NCI-H2196 treated with DMSO at 0.1 percent for 48 hours (cell line): ENCODE results near the gene NPIPA3.
"Not testable (repeated sequence)": the region's sequence is repeated elsewhere in the genome, so short reads cannot be mapped to it uniquely, and the experiment has no call there.

Experiments used
- DNase-seq: peaks from one replicate; lab custom pipeline; 2025; ENCODE audit not compliant: unreplicated experiment; lab: John Stamatoyannopoulos, UW

NPIPA3 gene

GRCh38 chr16:14703156-14704011, at the start of gene NPIPA3:
Gene NPIPA3 (plus strand): TSS chr16:14703411. CDS start chr16:14708944, 5,533 bp downstream.
- DNase-seq, result not testable (repeated sequence)

GRCh38 chr16:14658063-14658462, 45.1 kb upstream of the NPIPA3 start:
- no peak for DNase-seq

DNA sequence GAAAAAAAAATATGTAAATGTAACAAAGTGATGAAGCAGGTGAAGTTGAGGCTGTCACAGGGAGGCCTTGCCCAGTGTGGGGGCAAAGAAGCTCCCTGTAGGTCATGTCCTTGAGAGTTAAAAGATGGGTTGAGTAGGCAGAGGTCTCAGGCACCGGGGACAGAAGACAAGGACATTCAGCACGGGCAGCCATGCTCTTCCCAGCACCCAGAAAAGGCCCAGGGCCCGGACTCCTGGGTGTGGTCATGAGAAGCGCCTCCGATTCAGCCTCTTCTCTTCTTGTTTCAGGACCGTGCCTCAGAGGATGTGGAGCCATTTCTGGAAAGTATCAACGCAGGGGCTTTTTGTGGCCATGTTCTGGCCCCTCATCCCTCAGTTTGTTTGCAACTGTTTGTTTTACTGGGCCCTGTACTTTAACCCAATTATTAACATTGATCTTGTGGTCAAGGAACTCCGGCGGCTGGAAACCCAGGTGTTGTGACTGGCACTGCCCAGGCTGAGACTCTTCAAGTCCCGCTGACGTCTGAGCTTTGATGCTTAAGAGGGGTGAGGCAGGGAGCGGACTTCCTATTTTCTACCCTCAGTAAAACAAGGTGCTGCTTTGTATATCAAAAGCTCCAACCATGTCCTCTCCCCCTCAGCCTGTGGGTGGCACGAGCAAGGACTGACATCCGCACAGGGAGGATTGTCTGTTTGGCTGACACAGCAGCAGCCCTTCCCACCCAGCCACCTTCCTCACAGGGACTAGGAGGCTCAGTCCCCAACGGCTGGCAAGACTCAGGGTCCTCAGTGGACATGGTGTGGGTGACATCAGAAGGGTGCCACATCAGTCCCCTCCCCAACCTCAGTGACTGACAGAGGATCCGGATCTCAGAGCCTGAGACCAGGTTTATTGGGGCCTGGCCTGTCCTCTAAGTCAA, 35.6 kb upstream of the NPIPA3 start:
- DNase-seq, result no peak

DNA sequence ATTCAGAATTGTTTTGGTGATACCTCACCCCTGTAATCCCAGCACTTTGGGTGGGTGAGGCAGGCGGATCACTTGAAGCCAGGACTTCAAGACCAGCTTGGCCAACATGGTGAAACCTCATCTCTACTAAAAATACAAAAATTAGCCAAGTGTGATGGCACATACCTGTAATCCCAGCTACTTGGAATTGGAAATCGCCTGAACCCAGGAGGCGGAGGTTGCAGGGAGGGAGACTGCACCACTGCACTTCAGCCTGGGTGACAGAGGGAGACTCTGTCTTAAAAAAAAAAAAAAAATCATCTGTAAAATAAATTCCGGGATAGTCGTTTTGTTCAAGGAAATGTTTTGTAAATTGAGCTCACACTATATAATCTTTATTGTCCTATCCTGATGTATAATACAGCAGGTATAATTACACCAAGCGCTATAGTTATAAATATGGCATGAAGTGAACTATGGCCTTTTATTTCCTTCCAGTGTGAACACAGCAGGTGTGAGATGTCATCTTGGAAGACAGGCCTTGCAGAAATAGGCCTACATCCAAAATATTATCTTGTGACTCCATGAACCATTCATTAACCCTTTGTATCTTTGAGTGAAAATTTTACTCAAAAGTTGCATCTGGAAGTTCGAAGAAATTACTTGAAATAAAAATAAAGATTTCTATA, 34.5 kb upstream of the NPIPA3 start:
- DNase-seq, result no peak

- DNase-seq, result peak; percentile 91
Observed at GRCh38 chr16:14669776-14670175, 33.4 kb upstream of the NPIPA3 start.

DNA sequence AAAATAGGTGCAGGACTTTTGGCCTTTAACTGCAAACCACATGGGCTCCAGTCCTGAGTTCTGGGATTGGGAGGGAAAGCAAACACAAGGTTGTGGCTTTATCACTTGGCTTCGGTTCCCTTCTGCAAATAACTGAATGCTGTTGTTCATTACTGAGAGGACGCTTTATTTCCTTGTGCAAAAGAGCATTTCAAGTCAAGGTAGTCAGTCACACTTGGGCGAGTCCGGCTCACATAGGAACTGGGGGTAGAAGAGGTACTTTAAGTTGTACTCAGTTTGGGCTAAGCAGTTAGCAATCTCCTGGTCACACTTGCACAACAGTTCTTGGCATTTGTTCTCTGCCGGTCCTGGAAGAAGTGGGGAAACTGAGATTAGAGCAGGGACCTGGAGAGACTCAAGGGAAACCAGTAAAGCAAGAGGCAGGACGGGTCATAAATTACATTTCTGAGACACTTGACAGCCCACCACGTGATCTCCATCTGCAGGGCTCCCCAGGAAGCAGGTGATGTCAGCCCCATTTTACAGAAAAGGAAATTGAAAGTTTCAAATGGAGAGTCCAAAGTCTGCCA, 30.7 kb upstream of the NPIPA3 start:
- no peak for DNase-seq

DNA sequence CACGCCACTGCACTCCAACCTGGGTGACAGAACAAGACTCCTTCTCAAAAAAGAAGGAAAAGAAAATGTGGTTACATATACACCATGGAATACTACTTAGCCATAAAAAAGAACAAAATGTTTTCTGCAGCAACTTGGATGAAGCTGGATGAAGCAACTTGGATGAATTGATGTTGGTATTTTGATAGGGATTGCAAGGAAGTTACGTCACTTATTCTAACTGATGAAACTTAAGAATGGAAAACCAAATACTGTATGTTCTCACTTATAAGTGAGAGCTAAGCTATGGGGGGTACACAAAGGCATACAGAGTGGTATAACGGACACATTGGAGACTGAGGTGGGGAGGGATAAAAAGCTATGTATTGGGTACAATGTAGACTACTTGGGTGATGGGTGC, 26.6 kb upstream of the NPIPA3 start:
- DNase-seq, result no peak

- DNase-seq, result no peak
Observed at GRCh38 chr16:14677627-14678026, 25.6 kb upstream of the NPIPA3 start.

DNA sequence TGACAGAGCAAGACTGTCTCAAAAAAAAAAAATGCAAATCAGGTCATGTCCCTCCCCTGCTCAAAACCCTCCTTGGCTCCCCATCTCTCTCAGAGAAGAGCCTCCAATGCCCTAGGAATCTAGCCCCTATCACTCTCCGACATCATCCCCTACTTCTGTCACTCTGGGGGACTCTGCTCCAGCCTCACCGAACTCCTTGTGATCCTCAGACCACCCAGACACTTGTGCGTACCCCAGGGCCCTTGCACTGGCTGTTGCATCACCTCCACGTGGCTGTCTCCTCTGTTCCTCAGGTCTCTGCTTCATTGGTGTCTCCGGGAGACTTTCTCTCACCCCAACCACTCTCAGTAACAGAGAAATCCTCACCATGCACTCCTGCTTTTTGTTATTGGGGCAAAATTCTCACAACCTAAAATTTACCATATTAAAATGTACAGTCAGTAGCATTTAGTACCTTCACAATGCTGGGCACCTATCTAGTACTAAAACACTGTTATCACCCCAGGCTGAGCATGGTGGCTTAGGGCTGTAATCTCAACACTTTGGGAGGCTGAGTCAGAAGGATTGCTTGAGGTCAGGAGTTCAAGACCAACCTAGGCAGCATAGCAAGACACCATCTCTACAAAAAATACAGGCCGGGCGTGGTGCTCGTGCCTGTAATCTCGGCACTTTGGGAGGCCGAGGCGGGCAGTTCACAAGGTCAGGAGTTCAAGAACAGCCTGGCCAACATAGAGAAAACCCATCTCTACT, 24.3 kb upstream of the NPIPA3 start:
- DNase-seq, result no peak

- DNase-seq, result not testable (repeated sequence)
Observed at GRCh38 chr16:14680396-14680795, 22.8 kb upstream of the NPIPA3 start.

DNA sequence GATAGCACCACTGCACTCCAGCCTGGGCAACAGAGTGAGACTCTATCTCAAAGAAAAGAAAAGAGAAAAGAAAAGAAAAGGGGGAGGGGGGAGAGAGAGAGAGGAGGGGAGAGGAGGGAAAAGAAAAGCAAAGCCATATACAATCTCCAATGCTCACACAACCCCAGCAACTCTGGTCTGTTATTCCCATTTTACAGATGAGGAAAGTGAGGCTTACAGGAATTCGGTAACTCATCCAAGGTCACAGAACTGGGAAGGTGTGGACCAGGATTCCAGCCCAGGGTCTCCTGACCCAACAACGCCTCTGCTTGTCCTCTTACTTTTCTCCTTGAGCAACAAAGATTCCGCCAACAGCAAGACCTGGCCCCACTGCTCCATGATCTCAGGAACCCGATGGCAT, 22.1 kb upstream of the NPIPA3 start:
- no peak for DNase-seq

GRCh38 chr16:14682121-14682520, 21.1 kb upstream of the NPIPA3 start:
- DNase-seq, result no peak

GRCh38 chr16:14685870-14686793, 17.1 kb upstream of the NPIPA3 start:
- DNase-seq, result not testable (repeated sequence)

- DNase-seq, result not testable (repeated sequence)
Observed at GRCh38 chr16:14694129-14694528, 9.1 kb upstream of the NPIPA3 start, which contains the start of gene PLA2G10. Gene PLA2G10 (minus strand): TSS chr16:14694308. CDS start chr16:14694229, 79 bp downstream.

- not testable (repeated sequence) for DNase-seq
Observed at GRCh38 chr16:14701859-14702258, 1.4 kb upstream of the NPIPA3 start.

GRCh38 chr16:14702672-14703071, 539 bp upstream of the NPIPA3 start:
- DNase-seq, result not testable (repeated sequence)

DNA sequence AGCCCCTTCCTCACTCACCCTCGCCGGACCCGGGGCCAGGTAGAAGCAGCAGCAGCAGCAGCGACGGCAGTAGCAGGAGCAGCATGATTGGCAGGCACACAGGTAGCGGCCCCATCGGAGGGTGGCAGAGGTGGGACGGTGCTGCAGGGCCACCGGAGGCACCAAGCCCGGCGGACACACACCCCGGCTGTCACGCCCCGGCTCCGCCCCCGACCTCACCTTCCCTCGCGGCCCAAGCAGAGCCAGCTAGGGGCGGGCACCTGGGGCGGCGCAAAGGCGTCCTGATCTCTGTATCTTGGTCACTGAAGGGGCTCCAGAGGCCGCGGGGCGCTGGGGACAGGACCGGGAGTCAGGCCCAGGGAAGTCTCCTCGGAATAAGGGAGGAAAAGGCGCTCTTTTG, 30.0 kb downstream of the NPIPA3 start:
- DNase-seq, result not testable (repeated sequence)

DNA sequence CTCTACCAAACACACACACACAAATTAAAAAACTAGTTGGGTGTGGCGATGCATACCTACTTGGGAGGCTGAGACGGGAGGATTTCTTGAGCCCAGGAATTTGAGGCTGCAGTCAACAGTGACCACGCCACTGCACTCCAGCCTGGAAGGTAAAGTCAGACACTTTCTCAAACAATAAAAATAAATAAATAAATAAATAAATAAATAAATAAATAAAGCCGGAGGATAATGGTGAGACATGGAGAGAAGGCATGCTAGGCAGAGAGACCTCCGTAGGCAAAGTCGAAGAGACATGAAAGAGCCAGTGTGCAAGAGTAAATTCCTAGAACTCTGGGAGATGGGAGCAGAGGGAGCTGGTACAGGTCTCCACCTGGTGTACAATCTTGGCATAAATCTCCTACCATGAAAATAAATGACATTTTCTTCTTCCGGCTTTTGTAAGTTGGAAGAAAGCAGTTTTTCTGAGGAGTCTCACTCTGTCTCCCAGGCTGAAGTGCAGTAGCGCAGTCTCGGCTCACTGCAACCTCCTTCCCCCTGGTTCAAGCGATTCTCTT, 37.7 kb downstream of the NPIPA3 start:
- DNase-seq, result not testable (repeated sequence)

- not testable (repeated sequence) for DNase-seq
Observed at GRCh38 chr16:14741794-14742193, 38.6 kb downstream of the NPIPA3 start.
